Activated T-helper 1 cell treated with Interleukin-2 at 50 U/mL for 16 hours (primary cell): ENCODE measurements around the gene RSL24D1.

Experiments used
- DNase-seq: peaks from one replicate; pipeline ENCODE4 v3.0.0-alpha.2; 2020; ENCODE audit warnings: low read depth

The RSL24D1 gene

DNA sequence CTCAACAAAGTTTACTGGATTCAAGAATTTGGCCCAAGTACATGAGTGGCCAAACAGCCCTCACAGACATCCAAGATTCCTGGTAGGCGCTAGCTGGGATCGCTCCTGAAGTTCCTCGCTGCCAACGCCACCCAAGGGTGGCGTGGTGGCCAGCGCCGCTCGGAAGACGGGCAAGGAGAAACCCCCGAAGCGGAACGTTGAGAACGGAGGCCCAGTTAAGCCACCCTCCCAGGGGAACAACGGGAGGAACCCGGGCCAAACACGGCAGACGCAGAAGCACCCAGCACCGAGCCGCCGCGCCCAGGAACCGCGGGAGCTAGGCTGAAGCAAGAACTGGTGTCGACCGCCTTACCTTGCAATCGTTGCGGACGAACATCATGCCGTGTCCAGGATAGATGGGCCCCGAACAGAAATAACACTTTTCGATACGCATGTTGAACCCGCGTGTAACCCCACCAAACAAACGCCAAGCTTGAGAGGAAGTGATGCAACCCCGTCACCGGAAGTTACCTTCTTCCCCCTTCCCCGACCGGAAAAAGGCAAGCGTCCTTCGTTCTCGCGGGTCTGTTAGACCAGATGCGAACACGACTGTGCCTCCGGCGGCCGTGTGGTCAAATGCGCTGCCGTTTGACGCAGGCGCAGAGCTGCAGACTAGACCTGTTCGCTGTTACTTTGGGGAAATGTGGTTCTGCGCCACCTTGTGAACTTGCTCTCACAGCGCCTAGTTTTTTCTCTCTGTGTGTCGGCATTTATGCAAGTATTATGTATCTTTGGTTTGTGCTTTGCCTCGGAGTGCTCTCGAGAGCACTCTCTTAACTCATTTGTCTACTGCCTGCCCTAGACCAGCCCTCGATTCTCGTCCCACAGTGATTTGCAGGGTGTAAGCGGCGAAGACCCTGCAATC, at the start of gene RSL24D1:
TSS of gene RSL24D1 (minus strand) at position 484 of the 904 bp plus-strand sequence. CDS start at position 433, 51 bp downstream.
- peak; percentile 95 for DNase-seq

DNA sequence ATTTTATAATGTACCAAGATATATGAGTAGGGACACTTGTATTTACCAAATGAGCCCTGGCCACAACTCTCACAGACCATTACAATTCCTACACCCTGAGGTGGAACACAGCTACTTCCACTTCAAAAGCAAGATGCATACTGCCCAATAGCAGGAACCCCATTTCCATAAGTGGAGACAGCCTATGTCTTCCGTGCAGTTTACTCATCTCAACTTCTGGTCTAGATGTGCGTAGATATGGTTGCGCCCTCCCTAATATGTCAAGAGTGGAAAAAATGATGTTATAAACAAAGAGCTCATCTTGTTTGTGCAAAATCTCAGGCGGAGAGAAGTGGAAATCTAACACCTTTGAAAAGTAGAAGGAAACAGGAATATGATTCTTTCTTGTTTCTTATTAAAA, 48.3 kb upstream of the RSL24D1 start:
- DNase-seq = no peak

- no peak for DNase-seq
Measured at GRCh38 chr15:55241891-55242290, 45.1 kb upstream of the RSL24D1 start.

GRCh38 chr15:55241186-55241585, 44.4 kb upstream of the RSL24D1 start:
- DNase-seq = no peak

DNA sequence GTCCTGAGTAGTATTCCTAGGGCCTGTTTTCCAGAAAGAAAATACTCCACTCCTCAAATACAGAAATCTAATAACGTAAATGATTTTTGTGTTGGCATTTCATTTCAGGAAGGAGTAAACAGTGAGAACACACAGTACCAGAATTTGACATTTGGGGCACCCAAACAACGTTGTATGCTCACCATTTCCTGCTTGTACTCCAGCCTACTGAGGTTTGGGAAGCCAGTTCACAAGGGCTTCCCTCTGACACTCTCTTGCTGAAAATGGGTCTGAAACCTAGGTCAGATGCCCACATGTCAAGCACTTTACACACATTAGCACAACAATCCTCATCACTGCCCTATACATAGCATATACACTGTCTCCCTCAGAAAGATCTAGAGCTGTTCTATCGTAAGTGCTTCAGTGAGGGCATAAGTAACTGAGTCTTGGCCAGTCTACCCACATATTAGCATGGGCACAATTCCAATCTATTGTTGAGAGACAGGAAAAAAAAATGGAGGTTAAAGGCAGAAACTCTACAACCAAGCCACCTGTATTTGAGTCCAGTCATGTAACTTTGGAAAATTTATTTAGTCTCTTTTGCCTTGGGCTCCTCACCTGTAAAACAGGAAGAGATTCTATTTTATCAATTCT, 43.5 kb upstream of the RSL24D1 start:
- DNase-seq = no peak

- DNase-seq = no peak
Measured at GRCh38 chr15:55239440-55240124, 42.8 kb upstream of the RSL24D1 start.

DNA sequence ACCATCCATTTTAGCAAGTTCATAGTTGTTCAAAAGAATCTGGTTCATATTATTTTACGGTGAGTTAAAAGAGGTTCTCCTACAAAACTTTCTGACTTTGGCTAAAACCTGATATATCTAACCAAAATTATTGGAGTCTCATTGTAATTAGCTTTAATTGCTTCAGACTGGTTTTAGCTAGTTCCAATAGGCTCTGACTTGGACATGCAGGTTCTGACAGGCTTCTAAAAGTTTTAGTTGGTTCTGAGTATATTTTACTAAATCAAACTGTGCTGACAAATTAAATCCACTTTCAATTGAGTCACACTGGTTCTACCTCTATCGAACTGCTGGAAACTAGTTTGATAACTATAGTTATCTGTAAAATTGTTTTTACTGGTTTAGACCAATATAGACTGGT, 42.1 kb upstream of the RSL24D1 start:
- DNase-seq = no peak

GRCh38 chr15:55237219-55238130, 40.7 kb upstream of the RSL24D1 start:
- DNase-seq = no peak

- no peak for DNase-seq
Measured at GRCh38 chr15:55235546-55236036, 38.9 kb upstream of the RSL24D1 start.

- no peak for DNase-seq
Measured at GRCh38 chr15:55234800-55235104, 38.0 kb upstream of the RSL24D1 start.

GRCh38 chr15:55234104-55234799, 37.5 kb upstream of the RSL24D1 start:
- no peak for DNase-seq

DNA sequence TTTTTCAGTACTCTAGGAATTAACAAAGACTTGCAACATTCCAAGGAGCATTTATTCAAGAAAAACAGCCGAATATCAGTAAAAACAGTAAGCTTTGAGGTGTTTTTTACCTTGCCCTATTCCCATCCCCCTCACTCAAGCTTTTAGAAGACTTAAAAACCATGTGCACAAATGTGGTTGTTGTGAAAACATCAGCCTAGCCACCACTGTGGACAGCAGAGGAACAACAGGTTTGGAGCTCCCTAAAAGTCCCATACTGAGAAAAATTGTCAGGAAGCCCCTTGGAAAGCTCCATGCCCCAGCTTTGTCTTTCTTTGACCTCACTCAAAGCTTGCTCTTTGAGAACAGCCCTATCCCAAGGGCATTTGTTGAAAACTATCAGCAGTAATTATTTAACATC, 34.7 kb upstream of the RSL24D1 start:
- no peak for DNase-seq

GRCh38 chr15:55230953-55231352, 34.2 kb upstream of the RSL24D1 start:
- DNase-seq = no peak

GRCh38 chr15:55230051-55230670, 33.4 kb upstream of the RSL24D1 start:
- no peak for DNase-seq

- no peak for DNase-seq
Measured at GRCh38 chr15:55226127-55226526, 29.4 kb upstream of the RSL24D1 start.

GRCh38 chr15:55224892-55225291, 28.2 kb upstream of the RSL24D1 start:
- DNase-seq = no peak

GRCh38 chr15:55222588-55222987, 25.8 kb upstream of the RSL24D1 start:
- no peak for DNase-seq

DNA sequence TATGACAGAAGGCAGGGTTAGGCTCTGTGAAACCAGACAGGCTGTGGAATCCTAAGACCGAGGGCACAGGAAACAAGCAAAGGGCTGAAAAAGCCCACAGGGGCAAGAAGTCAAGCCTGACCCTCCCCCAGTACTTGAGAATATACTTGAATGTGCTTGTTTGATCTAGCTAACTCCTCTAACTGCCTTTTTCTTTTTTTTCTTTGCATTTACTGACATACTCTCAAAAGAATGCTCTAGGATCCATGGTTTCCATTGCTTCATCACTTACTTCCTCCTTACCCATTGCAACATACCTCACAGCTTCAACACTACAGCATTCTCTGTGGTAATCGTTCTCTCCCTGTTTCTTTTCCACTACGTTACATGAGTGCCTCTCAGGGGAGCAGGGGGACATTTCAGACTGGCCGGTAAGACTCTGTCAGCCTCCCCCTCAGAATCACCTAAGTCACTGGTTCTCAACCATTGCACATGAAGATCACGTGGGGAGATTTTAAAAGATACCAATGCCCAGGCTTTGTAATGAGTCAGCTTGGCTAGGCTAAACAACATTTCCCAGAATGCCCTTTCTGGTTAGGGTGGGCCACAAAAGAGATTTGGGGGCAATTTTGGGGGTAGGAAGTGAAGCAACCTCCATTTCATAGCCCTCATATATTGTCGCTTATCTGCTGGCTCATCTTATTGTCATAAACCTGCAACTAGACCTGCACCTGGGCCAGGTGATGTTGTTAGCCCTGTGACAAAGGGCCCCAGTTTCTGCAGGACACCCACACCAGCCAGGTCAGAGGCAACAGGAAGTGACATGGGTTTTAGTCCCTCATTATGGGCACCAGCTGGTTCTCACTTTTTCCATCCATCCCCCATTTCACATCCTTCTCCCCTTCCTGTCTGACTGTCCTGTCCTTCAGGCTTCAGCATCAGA, 24.6 kb upstream of the RSL24D1 start:
- DNase-seq = no peak

- DNase-seq = no peak
Measured at GRCh38 chr15:55220606-55221005, 23.9 kb upstream of the RSL24D1 start.

- DNase-seq = no peak
Measured at GRCh38 chr15:55218056-55218455, 21.3 kb upstream of the RSL24D1 start.
